K562 (cell line): ENCODE measurements around the gene HLCS. TPM values are rescaled to one million over a fixed set of nuclear protein-coding genes. Genes with fewer than 3 reads are reported as not detected.
A peak's percentile ranks its signal among the peaks of the same experiment; 100 is the strongest.

Source experiments
- ATAC-seq: fragments of 200-7000 bp; cut with Tn5 transposase; 3 replicates; pipeline ENCODE4 v1.9.1; 2020; ENCODE audit warnings: moderate library complexity
- BruUV-seq: library from RNA; stranded (reverse); fragments of 400-500 nt; replicated peaks from 2 replicates; lab custom pipeline; 2021; lab: Mats Ljungman, UMichigan
- CTCF ChIA-PET: fragments of 300-600 bp; formaldehyde crosslinking; extraction: SDS; loops from one replicate; lab custom pipeline; 2021; ENCODE audit warnings: low intra/inter-chr PET ratio; lab: Yijun Ruan, JAX
- POLR2A ChIA-PET: fragments of 300-600, 350-650 bp; sonication (Branson Sonifier 250); formaldehyde crosslinking; extraction: SDS; loops from one replicate; lab custom pipeline; 2021; ENCODE audit warnings: antibody characterized with exemption, inconsistent platforms; lab: Yijun Ruan, JAX
- DNase-seq, 4 experiments: peaks; one replicate each; pipeline versions ENCODE4 v3.0.0 to v3.0.0-alpha.2; 2011 to 2018; ENCODE audit warnings: low spot score in 3 of 4, mixed read lengths in 3 of 4; ENCODE audit errors: extremely low read depth in 1 of 4
- FAIRE-seq: peaks from 2 replicates; lab custom pipeline; 2011; peaks lifted over from hg19 to GRCh38; lab: Jason Lieb, UNC
- H2AFZ ChIP-seq: 2 replicates; pipeline ENCODE4 v1.6.0; 2011; ENCODE audit warnings: low read depth, low read length, control low read depth, inconsistent platforms
- H3K27ac ChIP-seq: fragments of 200-600 bp; 3 replicates; pipeline ENCODE4 v1.8.0; 2011; ENCODE audit warnings: low read depth, mild to moderate bottlenecking, control low read depth, inconsistent platforms, low read length, moderate library complexity, mixed read lengths; ENCODE audit errors: extremely low read depth
- H3K27me3 ChIP-seq, 2 experiments: fragments of 300-600 bp in 1 of 2; 2 replicates in 1 of 2; 3 replicates in 1 of 2; pipeline versions ENCODE4 v1.6.0 to v1.8.0; 2011; ENCODE audit warnings: inconsistent platforms in 2 of 2, low read length in 2 of 2, mild to moderate bottlenecking in 1 of 2, mixed read lengths in 1 of 2, moderate library complexity in 1 of 2; ENCODE audit not compliant: control insufficient read depth in 2 of 2, insufficient read depth in 2 of 2
- H3K36me3 ChIP-seq: fragments of 300-600 bp; 3 replicates; pipeline ENCODE4 v1.8.0; 2011; ENCODE audit warnings: mild to moderate bottlenecking, low read length, inconsistent platforms; ENCODE audit not compliant: control insufficient read depth, insufficient read depth
- H3K4me1 ChIP-seq, 2 experiments: fragments of 200-600 bp in 1 of 2; replicated peaks in 1 of 2; 2 replicates in 1 of 2; 3 replicates in 1 of 2; pipeline versions ENCODE4 v1.5.1 to v1.8.0; 2011; ENCODE audit warnings: inconsistent platforms in 2 of 2, low read length in 2 of 2, mild to moderate bottlenecking in 1 of 2, mixed read lengths in 1 of 2, moderate library complexity in 1 of 2; ENCODE audit not compliant: control insufficient read depth in 2 of 2, insufficient read depth in 2 of 2
- H3K4me2 ChIP-seq: 2 replicates; pipeline ENCODE4 v1.6.1; 2011; ENCODE audit warnings: low read length, control low read depth, inconsistent platforms, mixed read lengths; ENCODE audit not compliant: insufficient read depth
- H3K4me3 ChIP-seq: fragments of 200-600 bp; sonication (generic), shearing (Covaris generic); 2 replicates; pipeline ENCODE4 v1.5.1; 2016; ENCODE audit warnings: control low read depth, inconsistent platforms
- H3K79me2 ChIP-seq: fragments of 200-600 bp; 3 replicates; pipeline ENCODE4 v1.8.0; 2011; ENCODE audit warnings: low read length, inconsistent platforms; ENCODE audit not compliant: control insufficient read depth, insufficient read depth
- H3K9ac ChIP-seq, 2 experiments: 2 replicates each; pipeline versions ENCODE4 v1.6.0 to v1.6.1; 2011; ENCODE audit warnings: low read depth in 2 of 2, low read length in 2 of 2, control low read depth in 1 of 2, inconsistent platforms in 1 of 2, mild to moderate bottlenecking in 1 of 2, mixed read lengths in 1 of 2; ENCODE audit not compliant: insufficient read depth in 1 of 2
- H3K9me1 ChIP-seq: one replicate; pipeline ENCODE4 v1.6.0; 2011; ENCODE audit warnings: inconsistent platforms, mild to moderate bottlenecking, low read length, moderate library complexity; ENCODE audit not compliant: control insufficient read depth, insufficient read depth
- H3K9me3 ChIP-seq: replicated peaks from 2 replicates; pipeline ENCODE4 v1.5.1; 2011; ENCODE audit warnings: low read depth, low read length, inconsistent platforms; ENCODE audit not compliant: control insufficient read depth, insufficient read depth
- H4K20me1 ChIP-seq: replicated peaks from 2 replicates; pipeline ENCODE4 v1.6.1; 2011; ENCODE audit warnings: low read length, inconsistent platforms, mixed read lengths; ENCODE audit not compliant: control insufficient read depth, insufficient read depth
- E2F3 ChIP-seq: fragments of 250-450 bp; sonication (Bioruptor Pico); IDR thresholded peaks from 2 replicates; pipeline ENCODE4 v1.4.0; 2020; ENCODE audit warnings: mild to moderate bottlenecking
- KAT8 ChIP-seq: fragments of 450-650 bp; IDR thresholded peaks from 2 replicates; pipeline ENCODE4 v1.6.1; 2016; ENCODE audit warnings: low read depth, mild to moderate bottlenecking
- MCM5 ChIP-seq: fragments of 450-650 bp; IDR thresholded peaks from 2 replicates; pipeline ENCODE4 v1.6.1; 2016; ENCODE audit warnings: low read depth
- NR0B1 ChIP-seq: fragments of 450-650 bp; IDR thresholded peaks from one replicate; pipeline ENCODE4 v1.6.1; 2018; ENCODE audit warnings: mild to moderate bottlenecking, moderate library complexity; ENCODE audit not compliant: partially characterized antibody
- PTBP1 ChIP-seq: fragments of 200-400 bp; formaldehyde crosslinking; IDR thresholded peaks from 2 replicates; pipeline ENCODE4 v1.6.1; 2017; ENCODE audit warnings: low read depth, low read length
- PTRF ChIP-seq: fragments of 450-650 bp; IDR thresholded peaks from 2 replicates; pipeline ENCODE4 v1.6.1; 2016; ENCODE audit warnings: mild to moderate bottlenecking, missing genetic modification characterization, missing compliant biosample characterization
- TSHZ1 ChIP-seq: fragments of 250-450 bp; sonication (Bioruptor Pico); IDR thresholded peaks from 2 replicates; pipeline ENCODE4 v1.4.0; 2020; ENCODE audit warnings: mild to moderate bottlenecking, moderate library complexity
- ZKSCAN3 ChIP-seq: fragments of 250-450 bp; sonication (Bioruptor Pico); IDR thresholded peaks from 2 replicates; pipeline ENCODE4 v1.4.0; 2020
- ZNF232 ChIP-seq: sonication (generic); formaldehyde crosslinking; IDR thresholded peaks from 2 replicates; pipeline ENCODE4 v1.8.0; 2022; ENCODE audit warnings: mild to moderate bottlenecking, missing genetic modification reagents
- ZNF668 ChIP-seq: fragments of 250-450 bp; sonication (Bioruptor Pico); IDR thresholded peaks from 2 replicates; pipeline ENCODE4 v1.8.0; 2022; ENCODE audit warnings: mild to moderate bottlenecking, inconsistent platforms
- WGBS: fragments of 100-300 bp; shearing (Covaris generic); methylation state at CpG from one replicate; pipeline ENCODE4 v1.1.6; 2016; ENCODE audit warnings: low coverage, mixed read lengths; ENCODE audit not compliant: insufficient coverage; ENCODE audit errors: missing lambda C conversion rate; 5-methylcytosine and 5-hydroxymethylcytosine counted together
- in situ Hi-C: fragments of 300-500 bp; cut with MboI; formaldehyde crosslinking; loops from 4 replicates; pipeline ENCODE4 v1.15.0; 2018; ENCODE audit warnings: inconsistent platforms, mixed read lengths
- intact Hi-C: fragments of 100-400 bp; cut with micrococcal nuclease; formaldehyde crosslinking; loops from 2 replicates; pipeline ENCODE4 v1.14.2; 2022
- polyA plus RNA-seq, 8 experiments: library from polyadenylated mRNA; depleted of rRNA in 4 of 8; stranded (reverse) in 5 of 8; unstranded in 3 of 8; fragments of >200 nt; fragmentation: Nextera tagmentation in 2 of 8; fragmentation: Illumina TruSeq in 1 of 8; extraction: Ambion mirVana in 2 of 8; extraction: Trizol in 1 of 8; gene quantifications; 2 replicates each; pipeline versions ENCODE4 v1.2.1 to v1.2.3, GENCODE V29; 2011 to 2014; ENCODE audit warnings: inconsistent platforms in 1 of 8, missing spikeins in 1 of 8
- total RNA-seq, 7 experiments: library from RNA; depleted of rRNA in 6 of 7; stranded (reverse); fragments of >200 nt in 6 of 7; fragmentation: Illumina TruSeq in 2 of 7; extraction: Trizol in 2 of 7; gene quantifications; 2 replicates each; pipeline versions ENCODE4 v1.2.1 to v1.2.3, GENCODE V29; 2011 to 2021; ENCODE audit warnings: low replicate concordance in 1 of 7
- TF ChIP-seq, protein P1 (sequence below): fragments of 250-450 bp; sonication (Bioruptor Pico); IDR thresholded peaks from 2 replicates; pipeline ENCODE4 v1.5.0; 2020; ENCODE audit warnings: mild to moderate bottlenecking
- TF ChIP-seq, protein P2 (sequence below): IDR thresholded peaks from 3 replicates; pipeline ENCODE4 v1.6.1; 2011; ENCODE audit warnings: borderline replicate concordance, mild to moderate bottlenecking, moderate library complexity; ENCODE audit not compliant: insufficient read length; ENCODE audit errors: extremely low read depth

Gene HLCS
- total and polyA plus RNA-seq, 9 of the 15 experiments (the other 6 are each of a cell fraction or from before 2014, with no cell fraction given): 3.0 to 21.5 (median 17.1) TPM

DNA sequence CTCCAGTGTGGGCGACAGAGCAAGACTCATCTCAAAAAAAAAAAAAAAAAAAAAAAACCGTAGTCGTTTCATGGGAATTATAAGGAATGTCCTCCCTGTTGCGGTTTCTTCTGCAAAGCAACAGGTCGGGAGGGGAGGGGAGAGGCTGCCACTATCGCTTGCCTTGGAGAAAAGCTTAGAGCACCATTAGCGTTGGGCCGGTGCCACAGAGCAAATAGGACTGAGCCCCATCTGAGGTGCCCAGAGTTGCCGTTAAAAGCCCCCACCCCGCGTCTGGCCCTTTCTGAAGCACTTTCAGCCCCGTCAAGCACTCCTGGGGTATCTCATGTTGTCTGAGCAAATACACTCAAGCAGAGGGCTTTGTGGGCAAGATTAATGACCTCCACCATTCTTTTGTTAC lies 42.3 kb upstream of the HLCS start:
- Histone ChIP-seq H2AFZ (peak overlapping the region; percentile 99; the same call in 1 of the 2 replicates), H3K9ac (0 out of 4 replicates have a peak overlapping the region, but pooled peaks of 1 of the 2 experiments have one; percentile 43), H3K79me2 (no peaks in the 10 kb centered on the region), H3K9me1 (no peaks in the 10 kb centered on the region), H3K27ac (no peak overlapping the region), H3K4me1 (peaks cover 10 to 13% of the 10 kb centered on the region in 2 experiments; a peak in 4 of 5 replicates), H4K20me1 (no peaks in the 10 kb centered on the region), H3K36me3 (no peaks in the 10 kb centered on the region), H3K27me3 (peaks cover 2 to 4% of the 10 kb centered on the region in 2 experiments; a peak in 1 of 5 replicates), H3K9me3 (0 out of 2 replicates have a peak, but pooled peaks cover 2% of the 10 kb centered on the region), H3K4me3 (no peak overlapping the region), H3K4me2 (no peak overlapping the region)
- DNase-seq (no peak), FAIRE-seq (no peak), ATAC-seq (no peak)
- CTCF ChIA-PET: interaction anchor here (0.6 to 2.6 kb wide), 4 partner anchors 19 to 69 kb away, joined by 3 to 18 read pairs (median 9); no protein-coding TSS in a partner anchor
- POLR2A ChIA-PET: no interaction called here
- in situ Hi-C loops (no loop called here), intact Hi-C loops (no loop called here)
- BruUV-seq: no TSS peak
- WGBS: 61% methylated on average over 8 of the region's 12 CpGs
- no peak for TF ChIP-seq MCM5
- TF ChIP-seq, protein P1, sequence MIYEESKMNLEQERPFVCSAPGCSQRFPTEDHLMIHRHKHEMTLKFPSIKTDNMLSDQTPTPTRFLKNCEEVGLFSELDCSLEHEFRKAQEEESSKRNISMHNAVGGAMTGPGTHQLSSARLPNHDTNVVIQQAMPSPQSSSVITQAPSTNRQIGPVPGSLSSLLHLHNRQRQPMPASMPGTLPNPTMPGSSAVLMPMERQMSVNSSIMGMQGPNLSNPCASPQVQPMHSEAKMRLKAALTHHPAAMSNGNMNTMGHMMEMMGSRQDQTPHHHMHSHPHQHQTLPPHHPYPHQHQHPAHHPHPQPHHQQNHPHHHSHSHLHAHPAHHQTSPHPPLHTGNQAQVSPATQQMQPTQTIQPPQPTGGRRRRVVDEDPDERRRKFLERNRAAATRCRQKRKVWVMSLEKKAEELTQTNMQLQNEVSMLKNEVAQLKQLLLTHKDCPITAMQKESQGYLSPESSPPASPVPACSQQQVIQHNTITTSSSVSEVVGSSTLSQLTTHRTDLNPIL (CRISPR knock-in tag): no peak
- TF ChIP-seq E2F3: no peak
- no peak for TF ChIP-seq ZNF232 (CRISPR knock-in tag)
- TF ChIP-seq KAT8: no peak
- no peak for TF ChIP-seq PTBP1
- TF ChIP-seq NR0B1: no peak
- TF ChIP-seq, protein P2, sequence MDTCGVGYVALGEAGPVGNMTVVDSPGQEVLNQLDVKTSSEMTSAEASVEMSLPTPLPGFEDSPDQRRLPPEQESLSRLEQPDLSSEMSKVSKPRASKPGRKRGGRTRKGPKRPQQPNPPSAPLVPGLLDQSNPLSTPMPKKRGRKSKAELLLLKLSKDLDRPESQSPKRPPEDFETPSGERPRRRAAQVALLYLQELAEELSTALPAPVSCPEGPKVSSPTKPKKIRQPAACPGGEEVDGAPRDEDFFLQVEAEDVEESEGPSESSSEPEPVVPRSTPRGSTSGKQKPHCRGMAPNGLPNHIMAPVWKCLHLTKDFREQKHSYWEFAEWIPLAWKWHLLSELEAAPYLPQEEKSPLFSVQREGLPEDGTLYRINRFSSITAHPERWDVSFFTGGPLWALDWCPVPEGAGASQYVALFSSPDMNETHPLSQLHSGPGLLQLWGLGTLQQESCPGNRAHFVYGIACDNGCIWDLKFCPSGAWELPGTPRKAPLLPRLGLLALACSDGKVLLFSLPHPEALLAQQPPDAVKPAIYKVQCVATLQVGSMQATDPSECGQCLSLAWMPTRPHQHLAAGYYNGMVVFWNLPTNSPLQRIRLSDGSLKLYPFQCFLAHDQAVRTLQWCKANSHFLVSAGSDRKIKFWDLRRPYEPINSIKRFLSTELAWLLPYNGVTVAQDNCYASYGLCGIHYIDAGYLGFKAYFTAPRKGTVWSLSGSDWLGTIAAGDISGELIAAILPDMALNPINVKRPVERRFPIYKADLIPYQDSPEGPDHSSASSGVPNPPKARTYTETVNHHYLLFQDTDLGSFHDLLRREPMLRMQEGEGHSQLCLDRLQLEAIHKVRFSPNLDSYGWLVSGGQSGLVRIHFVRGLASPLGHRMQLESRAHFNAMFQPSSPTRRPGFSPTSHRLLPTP: no peak
- no peak for TF ChIP-seq PTRF
- no peak for TF ChIP-seq ZKSCAN3 (CRISPR knock-in tag)
- no peak for TF ChIP-seq TSHZ1 (CRISPR knock-in tag)
- no peak for TF ChIP-seq ZNF668
